HL-60/S4 (cell line): ENCODE results near the gene EIF2S1.
"Not testable (repeated sequence)": the region's sequence is repeated elsewhere in the genome, so short reads cannot be mapped to it uniquely, and the experiment has no call there.

Experiments used
- in situ Hi-C: fragments of 300-500 bp; cut with MboI; formaldehyde crosslinking; loops from 2 replicates; pipeline ENCODE4 v1.14.3; 2022; ENCODE audit warnings: low sequenced_read_pairs

The EIF2S1 gene

GRCh38 chr14:67359775-67360469, at the start of gene EIF2S1, which contains the start of gene ATP6V1D:
TSS of gene EIF2S1 (plus strand) at chr14:67360328. CDS start at chr14:67364768, 4,440 bp downstream.
TSS of gene ATP6V1D (minus strand) at chr14:67359804. CDS start at chr14:67359698, 106 bp downstream.
- in situ Hi-C loops, result no loop called here

GRCh38 chr14:67311868-67312267, 48.3 kb upstream of the EIF2S1 start:
- in situ Hi-C loops, result no loop called here

- in situ Hi-C loops, result no loop called here
These were observed 47.0 kb upstream of the EIF2S1 start for GRCh38 chr14:67313153-67313552.

DNA sequence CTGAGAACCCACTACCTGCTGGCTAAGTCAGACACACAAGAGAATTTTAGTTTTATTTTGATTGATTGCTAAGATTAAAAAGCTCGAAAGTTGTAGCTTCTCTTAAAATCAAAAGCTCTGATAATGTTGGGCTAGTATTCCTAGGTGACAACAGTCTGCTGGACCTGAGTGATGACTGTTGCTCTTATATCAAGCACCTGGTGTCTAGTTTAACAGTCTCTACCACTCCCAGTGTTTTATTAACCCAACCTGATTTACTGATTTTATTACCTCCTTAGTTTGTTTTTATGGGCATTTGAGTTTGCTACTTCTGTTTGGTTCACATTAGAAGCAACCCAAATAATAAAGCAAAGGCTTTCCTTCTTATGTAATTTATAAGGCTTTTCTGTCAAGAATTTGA, 42.3 kb upstream of the EIF2S1 start:
- in situ Hi-C loops, result no loop called here

DNA sequence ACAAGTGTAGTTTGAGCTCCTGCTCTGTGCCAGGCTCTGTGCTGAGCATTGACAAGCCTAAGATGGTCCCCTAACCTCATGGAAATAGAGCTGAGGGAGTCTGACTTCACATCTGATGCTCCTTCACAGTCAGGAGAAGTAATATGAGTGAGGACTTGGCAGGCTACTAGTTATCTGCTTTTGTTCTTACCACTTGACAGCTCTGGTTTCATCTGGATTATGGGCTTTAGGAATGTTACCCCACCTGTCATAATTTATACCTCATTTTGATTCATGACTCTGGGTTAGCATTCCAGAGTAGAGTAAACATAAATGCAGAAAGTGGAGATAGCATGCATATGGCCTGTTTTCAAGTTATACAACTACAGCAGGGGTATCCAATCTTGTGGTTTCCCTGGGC, 41.0 kb upstream of the EIF2S1 start:
- in situ Hi-C loops, result no loop called here

- in situ Hi-C loops, result not testable (repeated sequence)
These were observed 30.5 kb upstream of the EIF2S1 start for GRCh38 chr14:67329666-67330065.

- in situ Hi-C loops, result no loop called here
These were observed 28.6 kb upstream of the EIF2S1 start for GRCh38 chr14:67331368-67332125.

GRCh38 chr14:67332468-67332867, 27.7 kb upstream of the EIF2S1 start:
- in situ Hi-C loops, result no loop called here

DNA sequence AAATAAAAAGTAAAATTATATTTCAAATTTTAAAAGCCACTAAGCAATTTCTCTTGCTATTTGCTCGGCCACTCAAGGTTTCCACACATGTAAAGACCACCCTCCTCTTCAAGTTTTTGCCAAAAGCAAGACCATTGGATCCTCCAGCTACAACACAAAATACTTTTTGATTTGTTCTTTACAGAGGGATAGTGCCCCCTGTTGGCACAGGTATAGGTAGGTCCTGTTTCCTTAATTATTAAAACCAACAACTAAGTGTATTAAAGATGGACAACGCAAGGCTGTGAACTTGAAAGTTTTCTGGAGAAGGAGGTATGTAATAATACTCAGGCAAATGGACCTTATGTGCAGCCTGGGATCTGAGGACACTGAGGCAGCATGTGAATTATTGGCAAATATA, 24.3 kb upstream of the EIF2S1 start:
- in situ Hi-C loops, result no loop called here

GRCh38 chr14:67341231-67341630, 18.9 kb upstream of the EIF2S1 start:
- in situ Hi-C loops, result not testable (repeated sequence)

DNA sequence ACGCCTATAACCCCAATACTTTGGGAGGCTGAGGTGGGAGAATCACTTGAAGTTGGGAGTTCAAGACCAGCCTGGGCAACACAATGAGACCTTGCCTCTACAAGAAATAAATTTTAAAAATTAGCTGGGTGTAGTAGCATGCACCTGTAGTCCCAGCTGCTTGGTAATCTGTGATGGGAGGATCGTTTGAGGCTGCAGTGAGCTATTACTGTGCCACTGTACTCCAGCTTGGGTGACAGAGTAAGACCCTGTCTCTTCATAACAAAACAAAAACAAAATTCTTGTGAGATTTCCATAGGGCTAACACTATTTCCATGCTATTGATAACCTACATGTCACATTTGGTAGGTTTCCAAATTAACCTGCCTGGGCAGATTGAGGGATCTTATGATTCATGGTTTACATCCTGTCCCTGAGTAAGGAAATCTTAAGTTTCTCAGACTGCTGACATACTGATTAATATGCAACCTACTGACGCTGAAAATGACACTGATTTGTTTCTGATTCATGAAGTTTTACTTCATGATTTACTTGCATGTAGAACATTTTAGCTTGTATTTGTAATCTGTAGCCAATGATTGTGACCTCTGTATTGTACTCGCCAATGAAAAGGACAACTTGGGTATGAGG, 16.4 kb upstream of the EIF2S1 start:
- in situ Hi-C loops, result no loop called here

GRCh38 chr14:67345583-67345982, 14.5 kb upstream of the EIF2S1 start:
- in situ Hi-C loops, result no loop called here

GRCh38 chr14:67352055-67352454, 8.1 kb upstream of the EIF2S1 start:
- in situ Hi-C loops, result no loop called here

- in situ Hi-C loops, result no loop called here
These were observed 2.8 kb upstream of the EIF2S1 start for GRCh38 chr14:67357186-67357968.

GRCh38 chr14:67357969-67358354, 2.2 kb upstream of the EIF2S1 start:
- in situ Hi-C loops, result no loop called here

GRCh38 chr14:67358924-67359774, 979 bp upstream of the EIF2S1 start:
- in situ Hi-C loops, result no loop called here

DNA sequence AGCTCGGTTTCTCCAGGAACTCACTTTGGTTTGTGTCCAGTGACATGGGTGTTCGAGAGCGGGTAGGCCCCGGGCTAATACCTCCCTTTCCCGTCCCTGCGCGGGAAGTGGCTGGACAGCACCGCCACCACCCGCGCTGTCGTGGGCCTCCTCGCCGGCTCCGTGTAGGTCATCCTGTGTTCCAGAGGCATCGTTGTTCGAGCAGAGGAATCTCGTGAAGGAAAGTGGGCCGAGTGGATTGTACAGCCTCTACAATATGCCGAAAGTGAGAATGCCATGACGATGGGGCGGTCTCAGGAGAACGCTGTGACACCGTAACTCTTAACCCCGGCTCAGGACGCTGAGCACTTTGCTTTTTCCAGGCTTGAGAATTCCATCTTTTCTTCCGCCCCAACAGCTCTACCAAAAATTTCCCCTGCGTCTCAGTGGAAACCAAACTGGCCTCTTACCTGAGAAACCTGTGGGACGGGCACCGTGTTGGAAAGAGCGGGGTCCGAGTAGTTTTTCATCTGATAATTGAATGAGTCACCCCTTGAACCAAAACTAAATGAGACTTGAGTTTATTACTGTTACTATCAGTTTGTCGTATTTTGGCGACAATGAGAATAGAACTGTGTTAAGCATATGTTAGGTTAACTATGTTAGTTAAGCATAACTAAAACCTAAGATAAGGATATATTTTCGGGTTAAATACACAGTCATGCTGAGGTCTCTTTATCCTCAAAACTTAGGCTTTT, 510 bp downstream of the EIF2S1 start:
- in situ Hi-C loops, result no loop called here

DNA sequence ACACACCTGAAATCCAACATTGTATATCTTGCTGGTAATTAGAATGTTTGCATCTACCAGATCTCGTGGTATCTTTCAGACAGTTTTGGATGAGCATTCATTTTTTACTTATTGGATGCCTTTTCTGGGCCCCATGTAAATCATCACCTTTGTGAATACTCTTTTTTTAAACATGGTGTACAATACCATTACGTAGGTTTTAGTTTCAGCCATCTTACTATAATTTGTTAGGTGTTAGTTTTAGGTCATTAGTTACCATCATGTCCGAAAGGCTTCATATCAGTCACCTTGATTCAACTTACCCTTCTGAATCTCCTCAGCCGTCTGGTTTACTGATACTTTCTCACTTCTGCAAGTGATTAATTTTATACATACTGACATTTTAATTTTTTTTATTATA, 5.3 kb downstream of the EIF2S1 start:
- in situ Hi-C loops, result no loop called here

- in situ Hi-C loops, result no loop called here
These were observed 10.7 kb downstream of the EIF2S1 start for GRCh38 chr14:67370830-67371229.
